NB4 (cell line): ENCODE data around the gene CACNG6.
A peak's percentile ranks its signal among the peaks of the same experiment; 100 is the strongest.

Experiments
- DNase-seq: peaks from one replicate; pipeline ENCODE4 v3.0.0; 2010; ENCODE audit warnings: low read depth
- H3K4me3 ChIP-seq: one replicate; pipeline ENCODE4 v1.5.1; 2011; ENCODE audit warnings: mild to moderate bottlenecking, low read depth, low read length, moderate library complexity
- CTCF ChIP-seq: IDR thresholded peaks from one replicate; pipeline ENCODE4 v1.5.1; 2012; ENCODE audit warnings: low read depth, low read length
- MAX ChIP-seq: IDR thresholded peaks from 2 replicates; pipeline ENCODE4 v1.6.1; 2011; ENCODE audit warnings: low read depth, low read length
- MYC ChIP-seq: IDR thresholded peaks from 2 replicates; pipeline ENCODE4 v1.6.1; 2011; ENCODE audit warnings: low read depth, low read length
- POLR2A ChIP-seq: IDR thresholded peaks from 2 replicates; pipeline ENCODE4 v1.6.1; 2011; ENCODE audit warnings: mild to moderate bottlenecking; ENCODE audit not compliant: insufficient read length; ENCODE audit errors: extremely low read depth

The CACNG6 gene

GRCh38 chr19:53957448-53958167 lies 33.8 kb upstream of the CACNG6 start:
- TF ChIP-seq MAX (peak; percentile 45; the same call in 1 of the 2 replicates), MYC (no peak)
- H3K4me3 ChIP-seq = no peak overlapping the region
- peak; percentile 28 for DNase-seq

- H3K4me3 ChIP-seq = no peak overlapping the region
- TF ChIP-seq CTCF (no peak), MAX (no peak), MYC (no peak), POLR2A (no peak)
- DNase-seq = no peak
Observed at GRCh38 chr19:53958168-53958571, 33.3 kb upstream of the CACNG6 start.

- no peak overlapping the region for H3K4me3 ChIP-seq
- TF ChIP-seq MAX = no peak
- no peak for TF ChIP-seq MYC
- no peak for DNase-seq
Observed at GRCh38 chr19:53958823-53959757, 32.3 kb upstream of the CACNG6 start.

- DNase-seq = no peak
- no peak for TF ChIP-seq MAX
- no peak for TF ChIP-seq MYC
- no peak for TF ChIP-seq POLR2A
- TF ChIP-seq CTCF = no peak
- H3K4me3 ChIP-seq = no peak overlapping the region
Observed at GRCh38 chr19:53960187-53960586, 31.2 kb upstream of the CACNG6 start.

- DNase-seq = no peak
- TF ChIP-seq POLR2A (no peak), CTCF (no peak)
- no peak overlapping the region for H3K4me3 ChIP-seq
Observed at GRCh38 chr19:53960886-53961285, 30.6 kb upstream of the CACNG6 start.

- TF ChIP-seq CTCF (no peak), MYC (no peak), MAX (no peak), POLR2A (no peak)
- no peak overlapping the region for H3K4me3 ChIP-seq
- DNase-seq = no peak
Observed at GRCh38 chr19:53961523-53962356, 29.7 kb upstream of the CACNG6 start.
